ENCODE results near the gene ZNF547.

The ZNF547 gene

GRCh38 chr19:57362997-57363687 is at the start of gene ZNF547, which contains the start of gene TRAPPC2B:
TSS of gene ZNF547 (plus strand) at chr19:57363551. CDS start at chr19:57368556, 5,005 bp downstream.
TSS of gene TRAPPC2B (plus strand) at chr19:57363551. CDS start at chr19:57364834, 1,283 bp downstream.
- DNase-seq (ENCODE audit: low read depth in 2 of 2), result peak; percentile 95 to 97

DNA sequence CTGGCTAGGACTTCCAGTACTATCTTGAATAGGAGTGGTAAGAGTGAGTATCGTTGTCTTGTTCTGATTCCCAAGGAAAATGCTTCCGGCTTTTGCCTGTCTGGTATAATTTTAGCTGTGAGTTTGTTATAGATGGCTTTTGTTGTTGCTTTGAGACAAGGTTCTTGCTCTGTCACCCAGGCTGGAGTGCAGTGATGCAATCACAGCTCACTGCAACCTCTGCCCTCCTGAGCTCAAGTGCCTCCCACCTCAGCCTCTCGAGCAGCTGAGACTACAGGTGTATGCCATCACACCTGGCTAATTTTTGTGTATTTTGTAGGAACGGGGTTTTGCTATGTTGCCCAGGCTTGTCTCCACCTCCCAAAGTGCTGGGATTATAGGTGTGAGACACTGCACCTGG is 49.2 kb upstream of the ZNF547 start:
- DNase-seq (ENCODE audit: low read depth in 2 of 2), result no peak

DNA sequence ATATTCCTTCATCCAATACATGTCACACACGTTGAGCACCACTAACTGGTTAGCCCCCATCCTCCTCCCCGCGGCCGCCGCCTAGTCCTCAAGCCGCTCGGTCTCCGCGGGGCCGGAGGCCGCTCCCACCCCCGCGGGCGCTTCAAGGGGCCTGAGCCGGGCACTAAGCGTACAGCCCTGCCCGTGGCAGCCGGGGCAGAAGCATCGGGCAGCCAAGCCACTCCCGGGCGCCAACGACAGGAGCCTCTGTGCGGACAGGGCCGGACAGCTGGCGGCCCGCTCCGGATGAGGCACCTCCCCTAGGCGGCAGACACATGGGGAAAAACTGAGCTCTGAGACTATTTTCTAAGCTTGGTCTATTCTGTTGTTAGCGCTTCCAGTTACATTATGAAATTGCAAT is 45.8 kb upstream of the ZNF547 start:
- no peak for DNase-seq (ENCODE audit: low read depth in 2 of 2)

DNA sequence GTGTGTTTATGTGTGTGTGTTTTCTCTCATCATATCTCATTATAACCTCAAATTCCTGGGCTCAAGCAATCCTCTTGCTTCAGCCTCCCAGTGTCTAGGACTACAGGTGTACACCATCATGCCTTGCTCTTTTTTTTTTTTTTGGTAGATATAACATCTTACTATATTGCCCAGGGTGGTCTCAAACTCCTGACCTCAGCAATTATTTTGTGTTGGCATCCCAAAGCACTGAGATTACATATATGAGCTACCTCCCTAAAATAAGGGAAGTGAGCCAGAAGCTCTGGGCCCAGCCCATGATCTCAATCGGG is 43.5 kb upstream of the ZNF547 start:
- DNase-seq (ENCODE audit: low read depth in 2 of 2), result no peak

DNA sequence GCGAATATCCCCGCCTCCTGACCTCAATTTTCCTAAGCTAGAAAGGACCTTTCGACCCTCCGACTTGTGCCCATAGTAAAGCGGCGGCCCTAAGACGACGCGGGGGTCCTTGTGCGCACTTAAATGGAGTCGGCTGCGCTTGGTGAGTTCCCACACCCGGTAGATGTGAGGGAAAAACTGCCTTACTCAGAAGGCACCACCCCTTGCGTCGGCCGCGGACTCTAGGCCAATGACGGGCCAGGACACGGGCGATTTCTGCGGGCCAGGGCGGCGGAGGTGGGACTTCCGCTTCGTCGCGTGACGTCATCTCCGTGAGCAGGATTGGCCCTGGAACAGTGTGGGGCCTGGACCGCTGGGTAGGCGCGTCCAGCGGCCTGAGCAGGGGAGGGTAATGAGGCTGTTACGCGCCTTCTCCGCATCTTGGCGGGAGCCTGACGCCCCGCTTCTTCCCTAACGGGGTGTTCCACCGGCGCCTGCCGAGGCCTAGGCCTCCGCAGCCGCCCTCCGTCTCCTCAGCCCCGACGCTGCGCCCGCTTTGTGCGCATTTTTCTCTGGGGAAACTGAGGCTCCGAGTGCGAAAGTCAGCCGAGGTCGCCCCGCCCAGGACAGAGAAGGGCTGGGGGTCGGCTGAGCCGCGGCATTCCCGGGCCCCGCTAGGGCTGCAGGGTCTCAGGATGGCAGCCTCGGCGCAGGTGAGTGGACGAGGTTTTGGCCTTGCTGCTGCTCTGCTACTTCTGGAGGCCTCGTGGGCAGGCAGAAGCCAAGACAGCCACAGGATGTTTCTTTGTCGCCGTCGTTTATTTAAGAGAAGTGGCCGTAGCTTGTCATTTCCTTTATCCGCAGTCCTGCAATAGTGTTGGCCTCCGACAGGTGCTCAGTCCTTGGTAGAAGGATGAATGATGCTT is 42.9 kb upstream of the ZNF547 start, which contains the start of gene ZNF543:
Gene ZNF543, plus strand, starts transcription at position 293 of the 905 bp plus-strand sequence. Its CDS starts 382 bp downstream, at position 675.
- peak; percentile 86 for DNase-seq (ENCODE audit: low read depth in 2 of 2)

GRCh38 chr19:57321116-57321515 is 42.2 kb upstream of the ZNF547 start:
- no peak for DNase-seq (ENCODE audit: low read depth in 2 of 2)

GRCh38 chr19:57321751-57322150 is 41.6 kb upstream of the ZNF547 start:
- no peak for DNase-seq (ENCODE audit: low read depth in 2 of 2)

DNA sequence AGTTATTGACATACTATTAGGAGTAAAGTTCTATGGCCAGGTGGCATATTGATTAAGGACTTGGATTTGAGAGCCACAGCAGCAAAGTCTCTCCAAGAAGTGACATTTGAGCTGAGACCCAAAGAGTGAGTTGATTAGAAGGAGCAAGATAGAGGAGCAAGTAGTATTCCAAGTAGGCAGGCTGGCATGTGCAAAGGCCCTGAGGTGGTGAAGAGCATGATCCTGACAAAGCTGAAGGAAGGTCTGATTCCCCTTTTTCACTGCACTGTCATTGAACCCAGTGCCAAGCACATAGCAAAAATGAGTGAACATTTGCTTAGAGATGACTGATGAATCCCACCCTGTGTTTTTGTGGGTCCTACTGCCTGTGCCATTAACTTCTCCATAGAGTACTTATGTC is 38.4 kb upstream of the ZNF547 start:
- no peak for DNase-seq (ENCODE audit: low read depth in 2 of 2)

GRCh38 chr19:57327993-57328392 is 35.4 kb upstream of the ZNF547 start:
- DNase-seq (ENCODE audit: low read depth in 2 of 2), result no peak

- no peak for DNase-seq (ENCODE audit: low read depth in 2 of 2)
Observed at GRCh38 chr19:57334191-57334590, 29.2 kb upstream of the ZNF547 start.

GRCh38 chr19:57338877-57339276 is 24.5 kb upstream of the ZNF547 start:
- no peak for DNase-seq (ENCODE audit: low read depth in 2 of 2)

DNA sequence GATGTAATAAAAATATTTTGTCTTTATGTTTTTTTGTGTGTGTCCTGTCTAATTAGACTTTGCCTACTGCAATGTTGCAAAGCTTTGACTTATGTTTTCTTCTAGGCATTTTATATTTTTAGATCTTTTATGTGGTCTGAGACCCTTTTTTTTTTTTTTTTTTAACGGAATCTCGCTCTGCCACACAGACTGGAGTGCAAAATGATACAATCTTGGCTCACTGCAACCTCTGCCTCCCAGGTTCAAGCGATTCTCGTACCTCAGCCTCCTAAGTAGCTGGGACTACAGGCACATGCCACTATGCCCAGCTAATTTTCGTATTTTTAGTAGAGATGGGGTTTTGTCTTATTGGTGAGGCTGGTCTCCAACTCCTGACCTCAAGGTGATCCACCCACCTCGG is 20.8 kb upstream of the ZNF547 start:
- DNase-seq (ENCODE audit: low read depth in 2 of 2), result no peak

DNA sequence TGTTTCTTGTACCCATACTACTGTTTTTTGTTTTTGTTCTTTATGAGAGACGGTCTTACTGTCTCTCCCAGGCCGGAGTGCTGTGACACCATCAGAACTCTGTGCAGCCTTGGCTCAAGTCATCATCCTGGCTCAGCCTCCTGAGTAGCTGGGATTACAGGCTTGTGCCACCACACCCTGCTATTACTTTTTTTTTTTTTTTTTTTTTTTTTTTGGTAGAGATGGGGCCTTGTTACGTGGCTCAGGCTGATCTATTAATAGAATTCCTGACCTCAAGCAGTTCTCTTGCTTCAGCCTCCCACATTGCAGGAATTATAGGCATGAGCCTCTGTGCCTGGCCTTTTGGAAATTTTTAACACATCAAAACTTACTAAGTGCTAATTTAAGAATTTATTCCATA is 15.2 kb upstream of the ZNF547 start:
- no peak for DNase-seq (ENCODE audit: low read depth in 2 of 2)

GRCh38 chr19:57350877-57351805 is 12.2 kb upstream of the ZNF547 start, which contains the start of gene ZNF304:
TSS of gene ZNF304 (plus strand) at chr19:57351271. CDS start at chr19:57351665, 394 bp downstream.
- peak; percentile 71 to 78 for DNase-seq (ENCODE audit: low read depth in 2 of 2)

DNA sequence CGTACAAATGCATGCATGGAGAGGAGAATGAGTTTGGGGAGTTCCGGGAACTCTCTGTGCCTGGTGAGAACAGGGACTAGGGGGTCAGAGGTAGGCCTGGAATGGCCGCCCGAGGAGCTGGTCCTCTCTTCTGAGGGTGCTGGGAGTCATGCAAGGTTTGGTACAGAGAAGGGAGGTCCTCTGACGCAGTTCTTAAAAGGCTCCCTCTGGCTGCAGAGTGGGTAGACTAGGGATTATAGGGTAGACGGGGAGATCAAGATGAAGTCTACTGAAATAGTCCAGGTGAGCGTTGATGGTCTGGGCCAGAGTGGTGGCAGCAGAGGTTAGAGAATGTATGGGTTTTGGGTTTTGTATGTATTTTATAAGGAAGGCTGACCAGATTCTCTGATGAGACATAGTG is 11.5 kb upstream of the ZNF547 start:
- DNase-seq (ENCODE audit: low read depth in 2 of 2), result no peak

GRCh38 chr19:57355916-57356315 is 7.4 kb upstream of the ZNF547 start:
- DNase-seq (ENCODE audit: low read depth in 2 of 2), result no peak

GRCh38 chr19:57357406-57357805 is 5.9 kb upstream of the ZNF547 start:
- no peak for DNase-seq (ENCODE audit: low read depth in 2 of 2)

DNA sequence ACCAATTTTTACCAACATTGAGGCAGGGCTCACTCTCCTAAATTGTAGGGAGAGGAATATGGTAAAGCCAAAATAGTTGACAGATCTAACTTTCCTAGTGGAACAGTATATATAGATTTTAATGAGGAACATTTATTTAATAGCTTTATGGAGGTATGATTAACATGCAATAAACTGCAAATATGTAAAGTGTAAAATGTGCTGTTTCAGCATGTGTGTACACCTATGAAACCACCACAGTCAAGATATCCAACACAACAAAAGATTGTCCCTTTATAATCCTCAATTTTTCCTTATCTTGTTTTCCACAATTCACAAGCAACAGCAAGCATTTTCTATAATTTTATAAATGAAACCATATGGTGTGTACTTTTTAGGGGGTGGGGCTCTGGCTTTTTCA is 4.1 kb upstream of the ZNF547 start:
- no peak for DNase-seq (ENCODE audit: low read depth in 2 of 2)

DNA sequence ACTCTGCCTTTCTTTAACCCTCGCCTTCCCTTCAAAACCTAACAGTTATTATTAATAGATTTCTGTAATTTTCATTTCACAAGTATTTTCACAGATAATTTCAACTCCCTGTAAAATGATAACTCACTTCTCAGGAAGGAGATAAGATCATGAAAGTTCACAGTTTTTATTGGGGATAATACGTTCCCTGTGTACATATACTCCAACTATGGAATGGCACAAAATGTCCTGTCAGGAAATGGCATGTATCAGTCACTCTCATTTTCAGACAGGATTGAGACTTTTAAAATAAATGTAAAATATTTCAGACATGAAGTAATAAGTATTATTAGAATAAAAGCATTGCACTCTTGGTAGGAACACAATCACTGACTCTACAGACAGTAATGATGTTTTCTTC is 932 bp upstream of the ZNF547 start:
- no peak for DNase-seq (ENCODE audit: low read depth in 2 of 2)

GRCh38 chr19:57363688-57364181 is 384 bp downstream of the ZNF547 start:
- DNase-seq (ENCODE audit: low read depth in 2 of 2), result no peak

DNA sequence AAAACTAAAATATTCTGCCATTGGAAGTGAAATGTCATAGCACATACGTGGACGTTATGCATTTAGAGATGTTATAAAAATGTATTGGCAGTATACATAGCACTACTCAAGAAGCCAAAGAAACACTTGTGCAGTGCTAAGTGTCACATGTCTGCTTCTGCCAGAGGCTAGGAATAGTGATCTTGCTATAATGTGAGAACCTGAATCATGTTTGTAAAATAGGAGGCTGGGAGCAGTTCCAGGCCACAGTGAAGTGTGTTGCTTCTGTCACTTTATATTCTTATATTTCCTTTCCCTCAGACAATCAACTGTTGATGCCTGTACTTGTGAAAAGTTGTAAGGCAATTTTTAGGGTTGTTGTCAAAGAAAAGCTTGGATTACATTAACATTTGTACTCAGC is 3.4 kb downstream of the ZNF547 start:
- DNase-seq (ENCODE audit: low read depth in 2 of 2), result no peak

DNA sequence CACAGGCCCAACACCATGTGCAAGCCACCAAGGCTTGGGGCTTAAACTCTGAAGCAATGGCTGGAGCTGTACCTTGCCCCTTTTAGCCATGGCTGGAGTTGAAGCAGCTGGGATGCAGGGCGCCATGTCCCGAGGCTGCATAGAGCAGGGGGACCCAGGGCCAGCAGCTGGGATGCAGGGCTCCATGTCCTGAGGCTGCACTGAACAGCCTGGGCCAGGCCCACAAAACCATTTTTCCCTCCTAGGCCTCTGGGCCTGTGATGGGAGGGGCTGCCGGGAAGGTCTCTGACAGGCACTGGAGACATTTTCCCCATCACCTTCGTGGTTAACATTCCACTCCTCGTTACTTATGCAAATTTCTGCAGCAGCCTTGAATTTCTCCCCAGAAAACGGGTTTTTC is 10.8 kb downstream of the ZNF547 start:
- DNase-seq (ENCODE audit: low read depth in 2 of 2), result no peak
